H1 (cell line): ENCODE results near the gene CTPS1. TPM values are rescaled to one million over a fixed set of nuclear protein-coding genes. Genes with fewer than 3 reads are reported as not detected.

ENCODE experiments used
- CTCF ChIA-PET: fragments of 300-600 bp; sonication (Branson Sonifier 250); formaldehyde crosslinking; loops from one replicate; lab custom pipeline; 2021; ENCODE audit not compliant: partially characterized antibody; lab: Charles Lee
- POLR2A ChIA-PET: fragments of 300-600 bp; sonication (Branson Sonifier 250); formaldehyde crosslinking; loops from one replicate; lab custom pipeline; 2021; ENCODE audit warnings: inconsistent platforms; ENCODE audit not compliant: partially characterized antibody; lab: Charles Lee
- DNase-seq, 2 experiments: peaks; one replicate each; pipeline versions ENCODE4 v3.0.0 to v3.0.0-alpha.2; 2010 to 2022; ENCODE audit warnings: low spot score in 2 of 2, low read depth in 1 of 2, mixed read lengths in 1 of 2
- FAIRE-seq: peaks from 2 replicates; lab custom pipeline; 2011; peaks lifted over from hg19 to GRCh38; lab: Jason Lieb, UNC
- H2AFZ ChIP-seq: 2 replicates; pipeline ENCODE4 v1.8.1; 2012; ENCODE audit warnings: low read length, inconsistent platforms
- H2AK5ac ChIP-seq: 2 replicates; pipeline ENCODE4 v1.6.1; 2013; ENCODE audit warnings: low read depth, low read length
- H2BK120ac ChIP-seq: replicated peaks from 2 replicates; pipeline ENCODE3; 2013; ENCODE audit warnings: low read depth, low read length, inconsistent platforms
- H2BK12ac ChIP-seq: 2 replicates; pipeline ENCODE4 v1.6.1; 2013; ENCODE audit warnings: low read depth, low read length
- H2BK15ac ChIP-seq: 2 replicates; pipeline ENCODE4 v1.6.1; 2013; ENCODE audit warnings: low read length
- H2BK20ac ChIP-seq: 2 replicates; pipeline ENCODE4 v1.6.1; 2013; ENCODE audit warnings: low read length
- H2BK5ac ChIP-seq: 2 replicates; pipeline ENCODE4 v1.6.1; 2013; ENCODE audit warnings: low read depth, low read length
- H3K14ac ChIP-seq: 2 replicates; pipeline ENCODE4 v1.6.1; 2013; ENCODE audit warnings: inconsistent platforms; ENCODE audit not compliant: insufficient read length
- H3K18ac ChIP-seq: 2 replicates; pipeline ENCODE4 v1.6.1; 2013; ENCODE audit warnings: low read length; ENCODE audit errors: extremely low read depth
- H3K23ac ChIP-seq: 2 replicates; pipeline ENCODE4 v1.6.1; 2013; ENCODE audit warnings: inconsistent platforms; ENCODE audit not compliant: insufficient read length
- H3K23me2 ChIP-seq: 2 replicates; pipeline ENCODE4 v1.6.1; 2013; ENCODE audit warnings: low read depth, low read length
- H3K27ac ChIP-seq: 2 replicates; pipeline ENCODE4 v1.6.1; 2011; ENCODE audit warnings: low read depth, low read length, inconsistent platforms
- H3K27me3 ChIP-seq, 4 experiments: replicated peaks in 1 of 4; 1 replicate in 1 of 4; 2 replicates in 3 of 4; pipeline versions ENCODE4 v1.6.1 to v1.8.1; 2011 to 2013; ENCODE audit warnings: low read length in 3 of 4, mild to moderate bottlenecking in 3 of 4, inconsistent platforms in 2 of 4, mixed read lengths in 2 of 4, moderate library complexity in 1 of 4; ENCODE audit not compliant: control insufficient read depth in 3 of 4, insufficient read depth in 3 of 4; ENCODE audit errors: extremely low read depth in 1 of 4
- H3K36me3 ChIP-seq, 4 experiments: 2 replicates each; pipeline versions ENCODE4 v1.6.1 to v1.8.1; 2011 to 2013; ENCODE audit warnings: mild to moderate bottlenecking in 4 of 4, low read length in 3 of 4, moderate library complexity in 2 of 4, control low read depth in 1 of 4, inconsistent platforms in 1 of 4; ENCODE audit not compliant: insufficient read depth in 4 of 4, control insufficient read depth in 2 of 4
- H3K4ac ChIP-seq: replicated peaks from 2 replicates; pipeline ENCODE3; 2013; ENCODE audit warnings: low read length, low read depth, mixed read lengths, inconsistent platforms; ENCODE audit not compliant: insufficient read length
- H3K4me1 ChIP-seq, 4 experiments: replicated peaks in 1 of 4; 1 replicate in 1 of 4; 2 replicates in 3 of 4; pipeline versions ENCODE4 v1.6.1 to v1.8.1; 2011 to 2013; ENCODE audit warnings: low read length in 3 of 4, inconsistent platforms in 2 of 4, mixed read lengths in 1 of 4; ENCODE audit not compliant: insufficient read depth in 4 of 4, control insufficient read depth in 3 of 4
- H3K4me2 ChIP-seq, 2 experiments: 2 replicates each; pipeline versions ENCODE4 v1.6.1 to v1.8.1; 2011 to 2013; ENCODE audit warnings: low read depth in 2 of 2, low read length in 2 of 2, control low read depth in 1 of 2, inconsistent platforms in 1 of 2, mild to moderate bottlenecking in 1 of 2; ENCODE audit not compliant: insufficient read depth in 1 of 2
- H3K4me3 ChIP-seq, 4 experiments: fragments of 200-600, 300-600 bp in 1 of 4; sonication (generic), shearing (Covaris generic), sonication (Bioruptor Twin) in 1 of 4; 2 replicates each; pipeline versions ENCODE4 v1.5.1 to v1.8.1; 2011 to 2016; ENCODE audit warnings: low read length in 4 of 4, low read depth in 3 of 4, control low read depth in 2 of 4, inconsistent platforms in 2 of 4, mild to moderate bottlenecking in 2 of 4, mixed read lengths in 1 of 4, moderate library complexity in 1 of 4; ENCODE audit not compliant: insufficient read depth in 2 of 4; ENCODE audit errors: extremely low read depth in 1 of 4
- H3K56ac ChIP-seq: replicated peaks from 2 replicates; pipeline ENCODE3; 2013; ENCODE audit warnings: low read depth, mild to moderate bottlenecking, mixed read lengths, low read length, inconsistent platforms; ENCODE audit not compliant: insufficient read length
- H3K79me1 ChIP-seq: 2 replicates; pipeline ENCODE4 v1.6.1; 2013; ENCODE audit warnings: low read depth, low read length, control low read depth
- H3K79me2 ChIP-seq, 2 experiments: 2 replicates each; pipeline versions ENCODE4 v1.6.1 to v1.8.1; 2012 to 2013; ENCODE audit warnings: low read length in 2 of 2, mild to moderate bottlenecking in 2 of 2, inconsistent platforms in 1 of 2; ENCODE audit not compliant: insufficient read depth in 2 of 2, control insufficient read depth in 1 of 2
- H3K9ac ChIP-seq, 4 experiments: replicated peaks in 1 of 4; 1 replicate in 1 of 4; 2 replicates in 3 of 4; pipeline versions ENCODE4 v1.6.1 to v1.8.1; 2011 to 2013; ENCODE audit warnings: low read depth in 3 of 4, low read length in 3 of 4, control low read depth in 2 of 4, mild to moderate bottlenecking in 2 of 4, moderate library complexity in 2 of 4, inconsistent platforms in 1 of 4; ENCODE audit errors: extremely low read depth in 1 of 4
- H3K9me3 ChIP-seq, 2 experiments: 2 replicates each; pipeline versions ENCODE4 v1.6.1 to v1.8.1; 2012 to 2013; ENCODE audit warnings: mild to moderate bottlenecking in 2 of 2, moderate library complexity in 2 of 2, control low read depth in 1 of 2, inconsistent platforms in 1 of 2, low read depth in 1 of 2, low read length in 1 of 2, mixed read lengths in 1 of 2; ENCODE audit not compliant: insufficient read depth in 2 of 2
- H4K20me1 ChIP-seq, 2 experiments: replicated peaks in 1 of 2; 2 replicates each; pipeline versions ENCODE3 to v1.8.1; 2011 to 2013; ENCODE audit warnings: inconsistent platforms in 2 of 2, low read length in 2 of 2, mild to moderate bottlenecking in 1 of 2; ENCODE audit not compliant: insufficient read depth in 2 of 2, control insufficient read depth in 1 of 2
- H4K5ac ChIP-seq: 2 replicates; pipeline ENCODE4 v1.6.1; 2013; ENCODE audit warnings: low read length, low read depth, mixed read lengths, inconsistent platforms; ENCODE audit not compliant: insufficient read length
- H4K8ac ChIP-seq: 2 replicates; pipeline ENCODE4 v1.8.0; 2013; ENCODE audit warnings: mild to moderate bottlenecking, moderate library complexity, low read length, inconsistent platforms; ENCODE audit not compliant: insufficient read depth; ENCODE audit errors: extremely low read depth
- H4K91ac ChIP-seq: replicated peaks from 2 replicates; pipeline ENCODE3; 2013; ENCODE audit warnings: low read length, mixed read lengths, inconsistent platforms; ENCODE audit not compliant: insufficient read length
- BCL11A ChIP-seq, 2 experiments: IDR thresholded peaks; one replicate each; pipeline ENCODE4 v1.6.1; 2011; ENCODE audit warnings: low read depth in 2 of 2, low read length in 2 of 2, mild to moderate bottlenecking in 2 of 2
- BRCA1 ChIP-seq: IDR thresholded peaks from 2 replicates; pipeline ENCODE4 v1.6.1; 2012; ENCODE audit warnings: low read depth, low read length, improper control_type of control experiment
- HDAC6 ChIP-seq: IDR thresholded peaks from one replicate; pipeline ENCODE4 v1.7.1; 2012; ENCODE audit warnings: low read depth, mild to moderate bottlenecking, inconsistent platforms, low read length, moderate library complexity
- JUN ChIP-seq: IDR thresholded peaks from 2 replicates; pipeline ENCODE4 v1.6.1; 2011; ENCODE audit warnings: low read depth, mild to moderate bottlenecking, improper control_type of control experiment, low read length
- KDM1A ChIP-seq: fragments of 200-600, 300-600 bp; sonication (generic); IDR thresholded peaks from 2 replicates; pipeline ENCODE4 v1.7.1; 2016; ENCODE audit warnings: mild to moderate bottlenecking, low read length, borderline replicate concordance
- RAD21 ChIP-seq, 2 experiments: IDR thresholded peaks in 1 of 2; conservative IDR thresholded peaks in 1 of 2; 2 replicates each; pipeline ENCODE4 v1.6.1; 2011; ENCODE audit warnings: low read depth in 2 of 2, low read length in 2 of 2, improper control_type of control experiment in 1 of 2, inconsistent platforms in 1 of 2, mild to moderate bottlenecking in 1 of 2, moderate library complexity in 1 of 2
- SIN3A ChIP-seq, 2 experiments: IDR thresholded peaks in 1 of 2; conservative IDR thresholded peaks in 1 of 2; 2 replicates each; pipeline ENCODE4 v1.6.1; 2011 to 2012; ENCODE audit warnings: low read length in 2 of 2, improper control_type of control experiment in 1 of 2, low read depth in 1 of 2, mild to moderate bottlenecking in 1 of 2
- SIRT6 ChIP-seq: IDR thresholded peaks from one replicate; pipeline ENCODE4 v1.7.1; 2012; ENCODE audit warnings: low read length, inconsistent platforms
- TAF1 ChIP-seq: IDR thresholded peaks from 2 replicates; pipeline ENCODE4 v1.6.1; 2011; ENCODE audit warnings: mild to moderate bottlenecking, low read depth, low read length
- TAF7 ChIP-seq: optimal IDR thresholded peaks from 2 replicates; pipeline ENCODE3; 2011; ENCODE audit warnings: low read depth, mild to moderate bottlenecking, inconsistent platforms, low read length, moderate library complexity, borderline replicate concordance
- ZNF274 ChIP-seq: IDR thresholded peaks from 2 replicates; pipeline ENCODE4 v1.7.0; 2012; ENCODE audit warnings: low read length, borderline replicate concordance; ENCODE audit errors: extremely low read depth
- WGBS, 2 experiments: shearing (Covaris generic) in 1 of 2; methylation state at CpG; one replicate each; pipeline versions ENCODE4 v1.1.6 to v1.1.7; 2013 to 2015; ENCODE audit warnings: low lambda C conversion rate in 2 of 2, mixed read lengths in 2 of 2, inconsistent platforms in 1 of 2, low coverage in 1 of 2, missing lambda C conversion rate in 1 of 2; ENCODE audit not compliant: insufficient replicate concordance in 2 of 2, insufficient coverage in 1 of 2, insufficient read length in 1 of 2; ENCODE audit errors: extremely low coverage in 1 of 2, missing lambda C conversion rate in 1 of 2; 5-methylcytosine and 5-hydroxymethylcytosine counted together
- polyA plus RNA-seq, 7 experiments: library from polyadenylated mRNA; depleted of rRNA in 3 of 7; stranded (reverse) in 5 of 7; unstranded in 2 of 7; fragments of >200 nt in 5 of 7; fragments of 200-250 nt in 2 of 7; gene quantifications; 1 replicate in 5 of 7; 2 replicates in 1 of 7; 4 replicates in 1 of 7; pipeline versions ENCODE4 v1.2.1 to v1.2.3, GENCODE V29; 2011 to 2013; ENCODE audit warnings: missing spikeins in 2 of 7, mixed read lengths in 2 of 7
- total RNA-seq: library from RNA; stranded (reverse); fragmentation: NEBNext Ultra II Directional; extraction: Animal tissue kit (Norgen Biotek cat#: 25700); gene quantifications from 2 replicates; pipeline ENCODE4 v1.2.1, GENCODE V29; 2021
- TF ChIP-seq, protein P1 (sequence below): IDR thresholded peaks from 2 replicates; pipeline ENCODE4 v1.6.1; 2012; ENCODE audit warnings: inconsistent platforms
- TF ChIP-seq, protein P2 (sequence below): IDR thresholded peaks from 2 replicates; pipeline ENCODE4 v1.6.1; 2012; ENCODE audit warnings: inconsistent platforms

The CTPS1 gene
- total and polyA plus RNA-seq, 2 of the 8 experiments (the other 6 are each of a cell fraction or from before 2014, with no cell fraction given) = 35.5 to 103 TPM

DNA sequence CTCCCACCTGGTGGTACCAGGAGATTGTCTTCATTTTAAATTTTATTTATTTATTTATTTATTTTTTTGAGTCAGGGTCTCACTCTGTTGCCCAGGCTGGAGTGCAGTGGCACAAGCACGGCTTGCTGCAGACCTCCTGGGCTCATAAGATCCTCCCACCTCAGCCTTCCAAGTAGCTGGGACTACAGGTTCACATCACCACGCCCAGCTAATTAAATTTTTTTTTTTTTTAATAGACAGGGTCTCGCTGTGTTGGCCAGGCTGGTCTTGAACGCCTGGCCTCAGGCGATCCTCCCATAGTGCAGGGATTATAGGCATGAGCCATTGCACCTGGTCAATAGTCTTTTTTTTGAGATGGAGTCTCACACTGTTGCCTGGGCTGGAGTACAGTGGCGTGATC is 33.5 kb downstream of the CTPS1 start:
- H3K4ac ChIP-seq = no peak overlapping the region
- DNase-seq = no peak
- no peak overlapping the region for H2BK12ac ChIP-seq
- H3K23ac ChIP-seq = no peak overlapping the region
- H2BK15ac ChIP-seq = no peak overlapping the region
- H3K79me1 ChIP-seq = peaks cover 3% of the 10 kb centered on the region; the same call in 1 of the 2 replicates
- no peak overlapping the region for H2AK5ac ChIP-seq
- H3K4me3 ChIP-seq = no peak overlapping the region
- no peak overlapping the region for H2AFZ ChIP-seq
- no peak overlapping the region for H3K9ac ChIP-seq
- no peak overlapping the region for H3K18ac ChIP-seq
- no peak overlapping the region for H2BK20ac ChIP-seq
- no peak overlapping the region for H2BK5ac ChIP-seq
- 91% methylated on average over 6 of the region's 6 CpGs; no CpG with 5 or more reads in 1 of the 2 experiments for WGBS, 2 experiments
- no peak overlapping the region for H3K14ac ChIP-seq
- no peak overlapping the region for H3K56ac ChIP-seq
- no peaks in the 10 kb centered on the region for H3K79me2 ChIP-seq
- H3K27ac ChIP-seq = no peak overlapping the region
- no peak overlapping the region for H4K5ac ChIP-seq
- H3K23me2 ChIP-seq = no peaks in the 10 kb centered on the region
- no peak for FAIRE-seq
- ChIA-PET POLR2A (interaction anchor here (1.2 to 3.0 kb wide), 4 partner anchors 8 to 33 kb away, joined by 4 to 16 read pairs (median 4); partner anchors contain the start of genes CTPS1 and SLFNL1), CTCF (interaction anchor here (0.8 to 1.0 kb wide), 2 partner anchors 10 to 13 kb away, joined by 3 to 5 read pairs; no protein-coding TSS in a partner anchor)
- H3K4me2 ChIP-seq = no peak overlapping the region
- peaks cover 5 to 13% of the 10 kb centered on the region in 2 experiments for H4K20me1 ChIP-seq
- peaks cover 42 to 76% (median 66%) of the 10 kb centered on the region in 4 experiments for H3K36me3 ChIP-seq
- no peak overlapping the region for H4K8ac ChIP-seq
- H4K91ac ChIP-seq = no peak overlapping the region
- no peaks in the 10 kb centered on the region for H3K27me3 ChIP-seq
- H3K9me3 ChIP-seq = no peaks in the 10 kb centered on the region
- H2BK120ac ChIP-seq = no peak overlapping the region
- H3K4me1 ChIP-seq = no peaks in the 10 kb centered on the region
- TF ChIP-seq KDM1A (no peak), BRCA1 (no peak), BCL11A (IDR thresholded peaks at IDR 0.05; ENCODE audit: low read depth in 2 of 2, low read length in 2 of 2) (no peak), TAF7 (no peak), RAD21 (IDR thresholded peaks at IDR 0.05 in 1 of 2, conservative IDR thresholded peaks at IDR 0.05 in 1 of 2; ENCODE audit: low read depth in 2 of 2, low read length in 2 of 2) (no peak), SIN3A (conservative IDR thresholded peaks at IDR 0.05 in 1 of 2, IDR thresholded peaks at IDR 0.05 in 1 of 2; ENCODE audit: low read depth in 1 of 2, low read length in 2 of 2) (no peak), TAF1 (no peak), SIRT6 (no peak), HDAC6 (no peak), JUN (no peak), ZNF274 (no peak)
- TF ChIP-seq, protein P1, sequence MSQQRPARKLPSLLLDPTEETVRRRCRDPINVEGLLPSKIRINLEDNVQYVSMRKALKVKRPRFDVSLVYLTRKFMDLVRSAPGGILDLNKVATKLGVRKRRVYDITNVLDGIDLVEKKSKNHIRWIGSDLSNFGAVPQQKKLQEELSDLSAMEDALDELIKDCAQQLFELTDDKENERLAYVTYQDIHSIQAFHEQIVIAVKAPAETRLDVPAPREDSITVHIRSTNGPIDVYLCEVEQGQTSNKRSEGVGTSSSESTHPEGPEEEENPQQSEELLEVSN = no peak
- TF ChIP-seq, protein P2, sequence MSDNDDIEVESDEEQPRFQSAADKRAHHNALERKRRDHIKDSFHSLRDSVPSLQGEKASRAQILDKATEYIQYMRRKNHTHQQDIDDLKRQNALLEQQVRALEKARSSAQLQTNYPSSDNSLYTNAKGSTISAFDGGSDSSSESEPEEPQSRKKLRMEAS = no peak
